NT2/D1 (cell line): ENCODE data around the gene ZBTB46.

Experiments used
- YY1 ChIP-seq: IDR thresholded peaks from 2 replicates; pipeline ENCODE4 v1.6.1; 2011; ENCODE audit not compliant: insufficient read length, insufficient read depth
- ZNF274 ChIP-seq: IDR thresholded peaks from 2 replicates; pipeline ENCODE4 v1.6.1; 2011; ENCODE audit warnings: mild to moderate bottlenecking, low read depth, low read length

- no peak for TF ChIP-seq ZNF274
- no peak for TF ChIP-seq YY1
Measured at GRCh38 chr20:63767456-63767855, 63.6 kb downstream of the ZBTB46 start.
